ENCODE data around the gene FLNB.
A peak's percentile ranks its signal among the peaks of the same experiment; 100 is the strongest.
"Not testable (repeated sequence)": the region's sequence is repeated elsewhere in the genome, so short reads cannot be mapped to it uniquely, and the experiment has no call there.

Gene FLNB

DNA sequence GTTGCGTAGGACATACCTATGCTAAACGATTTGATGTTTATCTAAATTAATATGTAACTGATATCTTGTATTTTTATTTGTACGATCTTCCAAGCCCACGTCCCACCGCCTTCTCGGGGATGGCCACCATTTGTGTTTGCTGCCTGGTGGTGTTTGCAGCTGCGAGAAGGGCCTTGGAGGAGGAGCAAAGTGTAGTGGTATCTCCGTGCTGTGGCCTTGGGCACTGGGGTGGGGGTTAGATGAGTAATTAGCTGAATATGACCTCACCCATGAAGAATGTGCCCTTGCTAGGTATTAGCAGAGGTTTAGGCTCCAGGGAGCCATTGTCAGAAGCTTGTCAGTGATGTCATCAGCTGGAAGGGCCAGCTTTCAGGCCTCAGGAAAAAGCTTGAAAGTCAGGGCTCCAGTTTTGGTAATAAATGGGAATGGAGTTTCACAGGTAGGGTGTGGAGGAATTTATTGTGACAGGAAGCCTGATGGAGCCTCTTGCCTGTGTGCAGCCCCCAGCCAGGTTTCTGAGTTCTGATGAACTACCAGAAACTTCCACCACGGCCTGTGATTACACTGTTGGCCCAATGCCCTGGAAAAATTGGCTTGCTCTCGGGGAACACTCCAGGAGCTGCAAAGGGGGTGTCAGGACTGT, 41.0 kb downstream of the FLNB start:
- DNase-seq (ENCODE audit: low spot score) (peak; percentile 98), FAIRE-seq (peak; percentile 92)

DNA sequence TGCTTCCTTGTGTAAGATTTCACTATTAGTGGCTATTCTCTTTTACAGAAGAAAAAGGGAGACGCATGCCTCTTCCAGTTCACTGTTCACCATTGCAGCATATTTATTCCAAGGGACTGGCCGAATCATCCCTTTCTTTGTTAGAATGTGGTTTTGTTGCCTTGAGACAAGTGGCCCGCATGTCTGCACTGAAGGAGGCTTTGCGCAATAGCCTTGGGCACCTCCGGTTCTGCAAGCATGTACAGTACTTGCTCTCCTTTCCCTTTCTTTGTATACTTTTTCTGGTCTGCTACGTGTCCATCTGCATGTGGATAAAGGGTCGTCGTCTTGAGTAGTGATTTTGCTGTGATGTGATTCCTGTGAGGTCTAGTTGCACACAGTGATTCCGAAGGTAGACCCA, 43.0 kb downstream of the FLNB start:
- FAIRE-seq (peak; percentile 56), DNase-seq (ENCODE audit: low spot score) (peak; percentile 79)

DNA sequence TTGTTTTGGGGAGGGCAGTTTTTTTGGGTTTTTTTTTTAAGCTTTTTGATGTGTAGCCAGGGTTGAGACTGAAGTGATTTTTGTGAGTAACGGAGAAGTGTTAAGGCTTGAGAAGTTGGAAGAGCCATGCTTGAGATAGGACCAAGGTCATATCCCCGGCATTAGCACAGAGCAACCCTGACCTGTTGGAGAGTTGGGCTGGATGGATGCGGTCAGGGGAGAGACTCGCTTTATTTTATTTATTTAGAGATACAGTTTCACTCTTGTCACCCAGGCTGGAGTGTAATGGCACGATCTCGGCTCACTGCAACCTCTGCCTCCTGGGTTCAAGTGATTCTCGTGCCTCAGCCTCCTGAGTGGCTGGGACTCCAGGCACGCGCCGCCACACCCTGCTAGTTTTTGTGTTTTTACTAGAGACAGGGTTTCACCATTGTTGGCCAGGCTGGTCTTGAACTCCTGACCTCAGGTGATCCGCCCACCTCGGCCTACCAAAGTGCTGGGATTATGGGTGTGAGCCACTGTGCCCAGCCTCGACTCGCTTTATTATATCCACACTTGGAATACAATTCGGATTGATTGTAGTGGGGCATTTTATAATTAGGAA, 43.5 kb downstream of the FLNB start:
- not testable (repeated sequence) for FAIRE-seq
- DNase-seq (ENCODE audit: low spot score): peak; percentile 37

DNA sequence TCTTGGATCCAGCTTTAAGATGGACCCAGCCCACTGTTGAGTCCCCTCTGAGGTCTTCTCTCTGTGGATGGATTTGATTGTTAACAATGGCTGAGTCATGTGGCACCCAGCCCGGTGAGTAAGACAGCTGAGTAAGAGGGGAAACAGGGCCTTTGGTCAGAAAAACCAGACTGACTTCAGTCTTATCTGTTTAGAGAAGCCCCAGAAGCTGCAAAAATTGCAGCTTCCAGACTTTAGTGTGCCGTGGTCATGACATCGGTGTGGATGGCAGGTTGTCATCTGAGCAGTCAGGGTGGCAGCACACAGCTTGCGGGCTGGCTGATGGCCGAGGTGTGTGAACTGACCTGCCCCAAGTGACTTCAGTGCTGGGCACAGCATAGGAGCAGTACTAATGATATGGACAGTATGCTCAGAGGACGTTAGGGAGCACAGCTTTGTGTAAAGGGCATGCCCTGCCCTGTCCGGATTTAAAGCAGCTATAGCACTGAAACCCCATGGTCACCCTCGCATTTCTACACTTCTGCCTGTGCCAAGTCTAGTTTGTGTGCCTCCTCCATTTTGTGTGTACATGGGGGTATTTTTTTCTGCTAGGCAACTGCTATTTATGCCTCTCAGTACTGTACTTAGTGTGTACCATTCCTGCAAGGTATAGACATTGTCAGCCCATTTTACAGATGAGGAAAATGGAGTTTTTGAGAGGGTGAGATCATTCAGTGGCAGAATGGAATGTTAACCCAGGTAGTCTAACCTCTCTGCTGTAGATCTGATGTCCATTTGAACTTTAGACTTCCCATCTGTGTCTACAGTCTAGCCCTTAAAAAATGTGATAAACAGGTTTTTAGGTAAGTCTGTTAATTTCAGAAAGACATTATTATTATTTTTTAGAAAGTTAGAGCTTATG, 44.4 kb downstream of the FLNB start:
- FAIRE-seq: peak; percentile 95
- DNase-seq (ENCODE audit: low spot score): peak; percentile 98

DNA sequence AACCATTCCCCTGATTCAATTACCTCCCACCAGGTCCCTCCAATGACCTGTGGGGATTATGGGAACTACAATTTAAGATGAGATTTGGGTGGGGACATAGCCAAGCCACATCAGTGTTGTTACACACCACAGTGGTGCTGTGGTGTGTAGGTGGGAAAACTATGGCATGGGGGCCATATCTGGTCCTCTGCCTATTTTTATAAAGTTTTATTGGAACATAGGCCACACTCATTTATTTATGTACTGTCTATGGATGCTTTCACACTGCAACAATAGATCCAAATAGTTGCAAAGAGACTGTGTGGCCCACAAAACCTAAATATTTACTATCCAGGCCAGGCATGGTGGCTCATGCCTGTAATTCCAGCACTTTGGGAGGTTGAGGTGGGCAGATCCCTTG, 46.4 kb downstream of the FLNB start:
- FAIRE-seq (no peak), DNase-seq (ENCODE audit: low spot score) (no peak)

DNA sequence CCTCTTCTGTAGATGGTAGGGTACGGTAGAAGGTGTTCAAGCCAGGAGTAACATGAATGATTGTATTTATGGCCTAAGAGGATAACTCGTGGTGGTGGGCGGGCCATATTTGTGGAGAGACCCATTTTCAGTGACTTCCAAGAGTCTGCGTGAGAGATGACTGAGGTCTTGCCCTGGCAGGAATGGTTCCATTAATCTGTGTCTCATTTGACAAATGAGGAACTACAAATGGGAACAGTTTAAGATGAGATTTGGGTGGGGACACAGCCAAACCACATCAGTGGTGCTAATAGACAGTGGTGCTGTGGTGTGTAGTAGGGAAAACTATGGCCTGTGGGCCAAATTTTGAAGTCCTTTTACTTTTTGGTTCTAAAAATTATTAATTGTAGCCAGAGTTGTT, 47.1 kb downstream of the FLNB start:
- no peak for FAIRE-seq
- no peak for DNase-seq (ENCODE audit: low spot score)

DNA sequence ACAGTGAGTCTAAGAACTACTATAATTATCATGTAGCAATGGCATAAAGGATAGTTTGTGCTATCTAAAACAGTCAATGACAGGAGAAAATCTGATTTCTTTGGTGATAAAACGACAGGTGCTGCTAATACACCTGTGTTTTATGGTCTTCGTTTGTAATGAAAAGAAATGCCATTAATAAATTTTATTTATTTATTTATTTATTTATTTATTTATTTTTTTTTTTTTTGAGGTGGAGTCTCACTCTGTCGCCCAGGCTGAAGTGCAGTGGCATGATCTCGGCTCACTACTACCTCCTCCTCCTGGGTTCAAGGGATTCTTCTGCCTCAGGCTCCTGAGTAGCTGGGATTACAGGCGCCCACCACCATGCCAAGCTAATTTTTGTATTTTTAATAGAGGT, 47.7 kb downstream of the FLNB start:
- not testable (repeated sequence) for FAIRE-seq

DNA sequence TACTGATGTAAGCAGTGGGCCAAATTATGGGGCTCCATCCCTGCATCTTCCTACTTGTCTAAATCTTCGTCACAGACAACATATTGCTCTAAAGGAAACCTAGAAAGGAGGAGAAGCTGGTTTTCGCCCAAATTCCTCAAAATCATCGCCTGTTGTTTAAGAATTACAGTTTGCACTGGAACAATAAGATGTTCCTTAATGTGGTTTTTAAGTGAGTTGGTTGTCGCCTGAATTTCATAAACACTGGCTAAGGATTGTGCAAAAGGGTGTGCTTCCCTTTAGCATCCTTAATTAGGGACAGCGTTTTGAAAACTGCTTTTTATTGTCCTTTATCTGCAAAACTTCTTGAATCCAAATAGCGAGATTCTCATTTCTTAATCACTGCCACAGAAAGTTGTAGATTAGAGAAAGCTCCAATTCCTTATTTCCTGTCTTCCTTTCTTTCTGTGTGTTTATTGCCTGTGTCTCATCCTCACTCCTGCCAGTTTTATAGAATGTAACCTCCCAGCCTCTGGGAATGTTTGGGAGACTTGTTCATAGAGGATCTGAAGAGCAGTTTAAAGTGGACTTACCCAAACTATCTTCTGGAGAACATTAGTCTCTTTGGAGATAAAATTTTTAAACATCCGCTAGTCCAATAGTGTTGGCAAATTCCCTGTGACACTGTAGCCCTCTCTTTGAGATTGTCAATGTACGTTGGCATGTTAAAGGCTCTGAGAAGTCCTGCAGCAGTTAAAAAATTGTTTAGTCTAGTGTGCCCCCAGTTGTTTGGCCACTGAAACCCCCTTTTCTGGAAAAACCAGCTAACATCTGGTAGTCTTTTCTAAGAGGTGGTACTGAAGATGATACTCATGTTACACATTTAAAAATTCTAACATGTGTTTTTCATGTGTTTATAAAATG, 50.4 kb downstream of the FLNB start:
- FAIRE-seq (no peak), DNase-seq (ENCODE audit: low spot score) (no peak)

More for the DNA sequence above, 47.7 kb downstream of the FLNB start:
- DNase-seq (ENCODE audit: low spot score): not testable (repeated sequence)

DNA sequence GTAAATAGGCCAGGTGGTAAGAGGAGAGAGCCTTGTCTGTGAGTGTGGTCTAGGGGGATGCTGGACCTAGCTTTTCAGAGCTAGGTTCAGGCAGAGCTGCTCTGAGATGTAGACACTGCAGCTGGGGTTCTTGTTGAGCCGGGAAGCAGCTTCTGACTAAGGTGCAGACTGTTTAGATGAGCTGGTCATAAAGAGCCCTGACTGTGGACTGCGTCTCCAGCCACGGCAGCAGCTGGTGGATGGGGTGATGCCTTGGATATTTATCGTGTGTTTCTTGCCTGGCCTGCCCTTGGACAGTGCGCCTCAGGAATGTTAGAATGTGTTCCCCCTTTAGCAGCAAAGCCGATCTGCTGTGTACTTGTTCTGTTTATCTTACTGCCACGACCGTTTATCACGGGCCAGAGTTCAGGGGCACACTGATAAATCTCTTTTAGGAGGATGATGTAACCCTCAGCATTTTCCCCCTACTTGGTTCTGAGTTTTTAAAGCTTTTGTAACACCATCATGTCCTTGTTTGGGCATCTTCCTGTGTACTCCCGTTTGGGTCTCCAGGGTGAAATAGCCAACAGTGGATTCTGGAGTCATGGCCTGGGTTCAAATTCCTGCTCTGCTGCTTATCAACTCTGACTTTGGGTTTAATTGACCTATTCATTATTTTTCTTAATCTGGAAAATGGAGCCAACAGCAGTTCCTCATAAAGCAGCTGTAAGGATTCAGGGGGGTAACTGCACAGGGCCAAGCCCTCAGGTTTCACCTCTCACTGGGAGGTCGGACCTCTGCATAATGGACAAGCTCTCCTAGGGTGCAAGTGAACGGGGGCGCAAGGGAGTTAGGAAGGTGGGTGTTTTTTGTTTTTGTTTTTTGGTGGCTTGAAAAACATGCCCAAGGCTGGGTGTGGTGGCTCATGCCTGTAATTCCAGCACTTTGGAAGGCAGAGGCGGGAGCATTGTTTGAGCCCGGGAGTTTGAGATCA, 51.4 kb downstream of the FLNB start:
- no peak for FAIRE-seq

DNA sequence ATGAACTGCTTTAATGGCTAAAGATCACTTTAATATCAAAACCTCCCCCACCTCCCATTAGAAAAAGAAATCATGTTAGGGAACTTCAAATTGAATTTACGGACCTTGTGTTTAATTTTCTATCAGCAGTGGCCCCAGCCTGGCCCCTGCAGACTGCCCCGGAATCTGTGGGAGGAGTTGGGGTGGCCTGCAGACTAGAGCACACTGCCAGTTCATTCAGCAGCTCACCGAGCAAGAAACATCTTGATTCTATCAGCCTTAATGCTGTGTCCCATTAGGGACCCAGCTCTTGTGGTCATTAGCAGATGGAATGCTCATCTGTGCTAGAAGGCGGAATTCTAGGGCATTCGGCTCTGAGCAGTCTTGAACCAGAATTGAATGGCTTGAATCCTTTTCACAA, 54.2 kb downstream of the FLNB start:
- DNase-seq (ENCODE audit: low spot score) (no peak), FAIRE-seq (no peak)

More for the DNA sequence above, 51.4 kb downstream of the FLNB start:
- DNase-seq (ENCODE audit: low spot score): peak; percentile 41

DNA sequence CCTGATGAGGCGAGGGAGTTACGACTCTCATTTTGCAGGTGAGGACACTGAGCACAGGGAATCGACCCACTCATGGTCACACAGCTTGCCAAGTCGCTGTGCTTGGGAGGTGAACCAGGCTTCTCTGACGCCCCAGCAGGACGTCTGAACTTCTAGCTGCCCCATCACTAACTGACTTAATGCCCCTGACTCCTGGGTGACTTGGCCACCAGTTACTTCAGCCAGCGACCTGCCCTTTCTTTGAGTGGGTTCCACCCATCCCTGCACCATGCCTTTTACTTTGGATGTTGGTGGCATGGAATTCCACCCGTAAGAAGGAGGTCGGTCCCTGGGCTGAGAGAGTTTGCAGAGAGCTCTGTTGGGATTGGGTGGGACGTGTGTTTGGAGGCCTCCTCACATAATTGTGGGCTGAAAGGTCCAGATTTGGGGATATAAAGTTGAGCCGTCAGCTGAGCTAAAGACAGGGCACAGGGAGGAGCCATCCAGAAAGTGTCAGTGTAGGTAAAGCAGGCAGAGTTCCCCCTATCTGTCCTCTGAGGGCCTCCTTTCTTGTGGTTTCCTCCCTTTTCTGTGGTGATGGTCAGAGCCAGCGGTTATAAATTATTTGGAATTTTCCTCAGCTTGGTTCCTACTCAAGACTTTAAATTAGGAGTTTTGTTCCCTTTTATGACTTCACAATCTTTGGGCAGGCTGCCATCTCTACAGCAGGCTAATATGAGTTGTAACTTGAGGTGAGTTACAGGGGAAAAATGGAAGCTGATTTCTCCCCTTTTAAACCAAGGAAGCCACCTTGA, 55.0 kb downstream of the FLNB start:
- DNase-seq (ENCODE audit: low spot score) (peak; percentile 58), FAIRE-seq (peak; percentile 89)

DNA sequence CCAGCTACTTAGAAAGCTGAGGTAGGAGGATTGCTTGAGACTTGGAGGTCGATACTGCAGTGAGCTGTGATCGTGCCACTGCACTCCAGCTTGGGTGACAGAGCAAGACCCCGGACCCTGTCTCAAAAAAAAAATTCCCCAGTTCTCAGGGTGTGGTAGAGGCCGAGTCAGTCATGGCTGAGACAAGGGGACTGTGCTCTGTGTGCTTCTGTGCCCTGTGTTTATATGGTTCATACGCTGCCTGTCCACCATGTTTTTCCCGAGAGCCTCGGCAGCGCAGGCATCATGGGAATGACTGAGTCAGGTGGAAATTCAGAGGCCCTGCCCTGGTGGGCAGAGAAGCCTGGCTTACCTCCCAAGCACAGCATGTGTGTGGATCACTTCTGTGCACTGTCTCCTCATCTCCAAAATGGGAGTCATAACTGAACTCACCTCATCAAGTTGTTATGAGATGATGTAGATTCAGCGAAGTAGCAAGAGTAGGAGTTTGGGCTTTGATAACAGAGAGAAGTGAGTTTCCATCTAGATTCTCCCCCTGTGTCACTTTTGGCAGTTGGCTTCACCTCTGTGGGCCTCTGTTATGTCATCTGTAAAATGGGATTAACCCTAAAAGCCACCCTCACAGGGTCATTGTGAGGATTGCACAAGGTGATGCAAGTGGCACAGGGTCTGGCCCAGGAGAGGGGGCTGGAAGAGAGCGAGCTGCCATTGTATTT, 56.9 kb downstream of the FLNB start:
- FAIRE-seq (no peak), DNase-seq (ENCODE audit: low spot score) (no peak)

DNA sequence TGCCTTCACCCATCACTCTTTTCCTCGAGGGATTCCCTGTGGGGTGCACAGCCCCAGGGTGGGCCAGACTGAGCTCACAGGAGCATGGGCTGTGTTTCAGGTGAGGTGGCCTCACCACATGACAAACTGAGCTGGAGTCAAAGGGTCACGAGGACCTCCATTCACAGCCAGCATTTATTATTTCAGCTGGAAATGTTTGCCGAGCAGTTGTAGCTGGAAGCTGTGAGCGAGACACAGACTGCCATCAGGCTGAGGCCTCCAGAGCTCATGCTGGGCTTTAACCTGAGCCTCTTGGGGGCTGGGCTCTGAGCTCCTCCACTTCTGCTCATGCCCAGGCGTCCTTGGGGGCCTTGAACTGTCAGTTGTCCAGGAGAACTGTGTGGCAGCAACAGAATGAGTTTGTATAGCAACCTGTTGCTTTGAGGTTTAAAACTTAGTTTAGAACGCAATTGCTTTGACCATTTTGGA, 57.5 kb downstream of the FLNB start:
- FAIRE-seq (no peak), DNase-seq (ENCODE audit: low spot score) (no peak)

DNA sequence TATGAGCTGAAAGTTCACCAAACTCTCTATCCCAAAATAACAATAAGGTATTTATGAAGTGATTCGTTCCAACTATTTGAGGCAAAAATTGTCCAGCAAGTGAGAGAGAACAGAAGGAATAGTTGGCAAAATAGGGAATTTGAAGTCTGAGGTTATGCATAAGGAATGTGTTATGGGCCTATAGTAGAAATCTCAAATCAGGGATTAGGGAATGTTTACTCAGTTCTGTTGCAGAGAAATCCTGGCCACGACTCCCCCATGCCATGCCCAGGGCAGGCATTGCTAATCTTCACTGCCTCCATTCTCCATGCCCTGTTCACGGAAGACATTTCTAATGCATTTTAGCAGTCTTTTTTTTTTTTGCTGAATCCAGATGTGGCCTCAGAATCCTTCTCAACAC, 58.6 kb downstream of the FLNB start:
- FAIRE-seq: peak; percentile 62
- DNase-seq (ENCODE audit: low spot score): peak; percentile 65

DNA sequence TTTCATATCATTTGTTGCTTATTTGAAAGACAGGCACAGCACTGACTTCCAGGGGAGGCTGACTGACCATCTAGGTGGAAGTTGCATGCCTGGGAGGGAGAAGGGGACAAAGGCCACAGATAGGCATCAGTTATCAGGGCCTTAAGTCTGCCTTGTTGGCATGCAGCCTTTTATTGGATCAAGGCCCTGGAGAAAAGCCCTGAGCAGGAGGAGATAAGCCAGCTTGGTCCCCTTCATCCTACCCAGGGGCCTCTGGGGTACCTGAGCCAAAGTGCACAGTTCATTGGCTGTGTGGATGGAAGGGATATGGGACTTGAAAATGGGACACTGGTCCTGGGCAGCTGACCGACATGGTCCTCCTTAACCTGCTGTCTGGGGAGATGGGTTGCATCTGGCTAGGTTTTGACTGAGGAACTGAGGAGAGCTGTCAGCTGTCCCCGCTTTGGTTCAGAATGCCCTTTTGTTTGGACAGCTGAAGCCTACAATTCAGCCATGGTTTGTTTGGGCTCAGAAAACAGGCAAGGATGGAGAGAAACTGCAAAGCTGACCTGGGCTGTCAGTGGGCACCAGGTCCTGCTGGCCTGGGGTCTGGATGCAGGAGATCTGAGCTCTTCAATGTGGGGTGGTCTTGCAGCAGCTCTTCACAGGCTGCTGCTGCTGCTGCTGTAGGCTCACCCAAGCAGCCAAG, 60.0 kb downstream of the FLNB start:
- FAIRE-seq (no peak), DNase-seq (ENCODE audit: low spot score) (no peak)

DNA sequence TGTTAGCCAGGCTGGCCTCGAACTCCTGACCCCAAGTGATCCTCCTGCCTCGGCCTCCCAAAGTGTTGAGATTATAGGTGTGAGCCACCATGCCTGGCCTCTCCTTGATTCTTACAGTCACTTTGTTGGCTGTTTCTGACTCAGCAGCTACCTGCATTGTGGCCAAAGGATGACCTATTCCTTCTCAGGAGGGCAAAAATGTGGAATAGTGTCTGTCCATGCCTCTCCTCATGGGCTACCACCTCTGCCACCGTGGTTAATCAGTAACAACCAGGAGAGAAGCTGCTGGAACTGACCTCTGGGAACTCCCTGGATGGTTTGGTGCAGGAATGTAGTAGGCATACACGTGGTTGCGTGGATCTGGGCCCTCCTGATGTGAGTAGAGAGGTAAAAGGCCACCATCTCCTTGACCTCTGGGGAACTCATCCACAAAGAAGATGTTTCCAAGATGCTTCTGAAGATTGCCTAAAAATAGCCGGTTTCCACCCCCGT, 63.3 kb downstream of the FLNB start:
- FAIRE-seq (peak; percentile 97), DNase-seq (ENCODE audit: low spot score) (peak; percentile 97)

DNA sequence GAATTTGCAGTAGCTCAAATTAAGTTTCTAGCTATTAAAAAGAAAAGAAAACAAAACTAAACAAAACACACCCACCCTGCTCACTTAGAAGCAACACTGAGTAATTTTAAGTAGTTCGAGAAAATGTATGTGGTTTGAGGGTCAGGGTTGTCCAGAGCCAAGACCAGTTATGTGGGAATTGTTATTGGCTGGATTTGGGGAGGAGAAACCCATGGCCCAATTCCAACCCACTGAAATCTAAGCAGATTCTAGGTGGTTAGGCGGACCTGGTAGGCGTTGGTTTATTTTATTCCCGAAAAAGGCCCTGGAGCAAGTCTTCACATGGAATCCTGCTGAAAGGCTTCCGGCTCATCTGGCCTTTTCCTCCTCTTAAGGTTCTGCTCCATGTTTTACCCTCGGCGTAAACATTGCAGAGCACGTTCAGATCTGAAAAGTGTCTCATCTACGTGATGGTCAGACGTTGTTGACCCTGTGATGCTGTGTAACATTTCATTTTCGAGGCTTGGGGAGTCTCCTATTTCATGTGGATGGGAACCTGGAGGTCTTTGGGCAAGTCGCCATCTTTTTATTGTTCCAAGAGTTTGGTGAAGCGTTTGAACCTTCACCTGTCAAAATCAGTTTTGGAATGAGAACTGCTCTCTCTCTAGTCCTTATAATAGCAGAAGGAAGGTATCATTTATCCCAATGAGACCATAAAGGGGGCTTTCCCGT, 64.0 kb downstream of the FLNB start:
- FAIRE-seq (no peak), DNase-seq (ENCODE audit: low spot score) (peak; percentile 12)
